ENCODE measurements around the gene VSTM5.

The VSTM5 gene

DNA sequence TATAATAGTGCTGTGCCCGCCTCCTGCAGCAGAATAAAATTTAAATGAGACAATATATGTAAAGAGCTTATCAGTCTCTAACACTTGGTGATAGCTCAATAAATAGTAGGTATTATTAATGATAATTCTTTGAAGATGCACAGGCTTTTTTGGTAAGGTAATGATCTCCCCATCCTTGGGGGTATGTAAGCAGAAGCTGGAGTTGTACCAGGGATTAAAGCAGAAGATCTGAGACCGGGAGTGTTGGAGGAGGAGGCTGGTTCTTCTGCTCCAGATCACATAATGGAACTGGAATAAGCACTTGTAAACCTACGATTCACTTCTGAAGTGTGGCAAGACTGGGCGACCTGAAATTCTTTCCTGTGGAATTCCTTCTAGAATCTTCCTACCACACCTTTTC is 8.4 kb downstream of the VSTM5 start:
- no peak for DNase-seq

DNA sequence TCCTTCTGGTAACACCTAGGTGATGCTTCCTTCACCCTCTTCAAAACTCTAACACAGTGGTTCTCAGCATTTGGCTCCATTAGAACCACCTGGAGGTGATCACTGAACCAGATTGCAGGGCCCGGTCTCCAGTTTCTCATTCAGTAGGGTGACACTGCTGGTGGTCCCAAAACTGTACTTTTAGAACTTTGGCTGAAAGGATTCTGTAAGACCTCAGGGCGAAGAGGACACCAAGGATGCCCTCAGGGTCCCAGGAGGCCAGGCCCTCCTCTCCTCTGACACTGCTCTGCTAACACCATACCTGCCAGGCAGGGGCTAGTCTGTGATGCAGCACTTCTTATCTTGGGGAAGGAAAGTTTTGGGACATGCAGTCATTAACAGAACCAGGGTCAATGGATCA is 9.0 kb downstream of the VSTM5 start:
- DNase-seq, result no peak

DNA sequence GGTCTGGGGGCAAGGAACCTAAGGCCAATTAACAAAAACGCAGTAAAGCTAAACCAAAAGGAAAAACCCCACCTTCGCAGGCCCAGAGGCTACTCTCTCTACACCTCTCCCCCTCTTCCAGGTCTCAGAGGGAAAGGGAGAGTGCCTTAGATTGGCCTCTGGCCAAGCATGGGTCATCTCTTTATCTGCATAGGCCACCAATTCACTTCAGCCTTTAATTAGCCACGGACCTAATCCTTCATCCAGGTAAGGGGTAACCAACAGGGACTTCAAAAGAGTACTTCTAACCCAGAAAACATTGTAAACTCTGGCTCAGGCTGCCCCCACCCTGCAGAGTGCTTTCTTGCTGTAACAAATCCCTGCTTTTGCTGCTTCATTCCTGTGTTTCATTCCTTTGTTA is 9.4 kb downstream of the VSTM5 start:
- DNase-seq, result no peak

DNA sequence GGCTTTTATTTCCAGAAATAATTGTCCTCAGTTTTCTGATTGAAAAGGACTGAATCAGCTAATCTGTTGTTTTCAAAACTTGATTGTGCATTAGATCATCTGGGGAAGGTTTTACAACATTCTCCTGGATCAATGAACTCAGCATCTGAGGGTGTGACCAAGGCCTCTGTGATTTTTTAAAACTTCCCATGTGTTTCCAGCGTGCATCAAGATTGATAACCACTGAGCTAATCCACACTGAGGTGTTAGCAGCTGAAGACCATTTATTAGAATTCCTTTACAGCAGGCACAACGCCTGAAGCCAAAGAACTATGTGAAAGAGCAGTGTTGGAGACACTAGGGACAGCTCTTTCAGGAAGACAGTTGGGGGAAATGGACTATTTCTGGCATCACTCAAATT is 10.2 kb downstream of the VSTM5 start:
- no peak for DNase-seq

DNA sequence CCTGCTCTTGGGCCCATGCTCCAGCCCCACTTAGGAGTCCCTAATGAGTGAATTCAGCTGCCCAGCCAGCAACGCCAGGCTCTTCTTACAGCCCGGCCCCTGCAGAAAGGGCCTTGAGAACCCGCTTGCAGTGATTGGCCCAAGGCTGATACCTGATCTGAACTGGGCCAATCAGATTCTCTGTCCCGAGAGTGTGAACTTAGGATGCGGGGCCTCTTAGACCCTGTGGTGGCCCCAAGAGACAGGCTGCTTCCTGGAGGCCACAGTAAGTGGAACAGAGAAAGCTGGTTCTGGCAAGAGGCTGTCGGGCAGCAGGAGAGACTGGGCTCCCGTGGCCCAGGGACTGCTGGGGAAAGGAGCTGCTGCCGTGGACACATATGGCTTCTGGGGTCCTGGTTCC is 11.5 kb downstream of the VSTM5 start:
- DNase-seq, result no peak

DNA sequence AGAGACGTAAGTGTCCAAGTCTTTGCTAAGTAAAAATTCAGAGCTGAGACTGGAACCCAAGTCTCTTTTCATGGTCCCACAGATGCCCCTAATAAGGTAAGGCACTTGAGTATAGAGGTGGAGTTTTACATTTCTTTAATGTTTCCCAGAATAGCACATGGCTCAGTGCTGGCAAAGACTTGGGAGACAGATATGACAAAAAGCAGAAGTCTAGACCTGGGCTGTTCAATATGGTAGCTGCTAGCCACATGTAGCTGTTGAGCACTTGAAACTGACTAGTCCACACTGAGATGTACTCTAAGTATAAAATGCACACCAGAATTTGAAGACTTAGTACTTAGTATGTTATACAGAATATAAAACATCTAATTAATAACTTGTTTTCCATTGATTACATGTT is 17.6 kb downstream of the VSTM5 start:
- no peak for DNase-seq

DNA sequence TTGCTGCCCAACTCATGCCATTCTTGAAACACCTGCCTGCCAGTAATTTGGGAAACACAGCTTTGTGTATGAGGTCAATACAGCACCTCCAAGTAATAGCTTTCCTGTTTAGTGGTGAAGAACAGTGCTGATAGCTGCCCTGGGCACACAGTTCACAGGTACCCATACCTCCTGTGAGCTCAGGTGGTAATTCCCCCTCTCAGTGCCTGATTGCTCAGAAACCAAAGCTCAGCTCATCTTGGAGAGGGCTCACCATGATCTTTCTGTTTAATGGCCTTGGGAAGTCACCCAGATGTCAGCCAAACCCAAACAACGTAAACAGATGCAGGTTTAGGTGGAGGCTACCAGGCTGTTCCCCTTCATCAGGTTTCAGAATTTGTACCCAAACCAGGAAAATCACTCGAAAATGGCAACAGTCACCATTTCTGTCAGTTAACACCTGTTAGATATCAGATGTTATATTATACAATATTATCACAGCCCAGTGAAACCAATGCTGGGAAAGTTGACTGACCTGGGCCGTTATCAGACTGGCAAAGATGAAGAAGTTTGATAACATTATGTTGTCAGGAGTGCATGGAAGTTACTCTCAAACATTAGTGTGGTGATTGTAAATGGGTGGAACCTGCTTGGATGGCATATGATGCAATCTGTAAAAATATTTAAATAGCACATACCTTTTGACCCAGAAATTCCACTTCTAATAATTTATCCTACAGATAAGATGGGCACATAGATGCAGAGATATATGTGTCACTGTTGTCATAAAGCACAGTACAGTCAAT is 18.9 kb downstream of the VSTM5 start:
- no peak for DNase-seq

DNA sequence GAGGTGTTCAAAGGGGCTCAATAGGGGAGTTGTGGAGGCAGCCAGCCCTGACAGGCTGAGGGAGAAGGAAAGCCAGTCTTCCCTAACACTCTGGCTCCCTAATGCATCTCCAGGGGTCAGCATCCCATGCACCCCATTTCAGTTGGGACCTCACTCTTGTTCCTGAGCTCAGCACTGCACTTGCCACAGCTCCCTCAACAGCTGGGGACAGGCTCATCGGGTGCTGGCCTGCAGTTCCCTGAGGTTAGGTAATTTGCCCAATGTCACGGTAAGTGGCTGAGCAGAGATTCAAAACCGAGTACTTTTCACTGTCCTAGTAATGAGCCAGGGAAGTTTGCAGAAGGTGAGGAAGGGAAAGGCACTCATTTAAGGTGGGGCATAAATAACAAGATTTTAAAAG is 20.8 kb downstream of the VSTM5 start:
- no peak for DNase-seq

DNA sequence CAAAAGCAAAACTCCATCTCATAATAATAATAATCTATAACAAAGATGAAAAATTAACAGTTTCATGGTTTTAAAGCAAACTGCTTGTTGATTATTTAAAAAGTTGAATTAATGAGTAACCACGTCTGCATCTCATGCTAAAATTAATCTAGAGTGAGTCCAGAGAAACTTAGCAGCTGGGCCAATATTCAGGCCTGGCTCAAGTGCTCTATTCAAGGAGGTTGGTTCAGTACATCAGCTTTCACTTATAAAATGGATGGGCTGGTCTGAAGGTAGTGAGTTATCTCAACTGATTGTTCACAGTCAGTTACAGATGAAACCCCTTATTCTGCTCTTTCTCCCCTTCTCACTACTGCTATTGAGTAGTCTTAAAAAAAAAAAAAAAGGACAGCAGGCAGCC is 23.1 kb downstream of the VSTM5 start:
- DNase-seq, result no peak

DNA sequence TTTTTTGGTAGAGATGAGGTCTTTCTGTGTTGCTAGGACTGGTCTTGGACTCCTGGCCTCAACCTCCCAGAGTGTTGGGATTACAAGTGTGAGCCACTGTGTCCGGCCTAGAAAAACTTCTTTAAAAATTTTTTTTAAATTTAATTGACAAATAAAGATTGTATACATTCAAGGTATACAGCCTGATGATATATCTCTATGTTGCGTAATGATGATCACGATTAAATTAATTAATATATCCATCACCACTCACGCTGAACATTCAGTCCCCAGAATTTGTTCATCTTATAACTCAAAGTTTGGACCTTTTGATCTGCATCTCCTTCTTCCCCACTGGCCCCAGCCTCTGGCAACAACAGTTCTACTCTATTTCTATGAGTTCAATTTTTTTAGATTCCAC is 27.2 kb downstream of the VSTM5 start:
- no peak for DNase-seq

DNA sequence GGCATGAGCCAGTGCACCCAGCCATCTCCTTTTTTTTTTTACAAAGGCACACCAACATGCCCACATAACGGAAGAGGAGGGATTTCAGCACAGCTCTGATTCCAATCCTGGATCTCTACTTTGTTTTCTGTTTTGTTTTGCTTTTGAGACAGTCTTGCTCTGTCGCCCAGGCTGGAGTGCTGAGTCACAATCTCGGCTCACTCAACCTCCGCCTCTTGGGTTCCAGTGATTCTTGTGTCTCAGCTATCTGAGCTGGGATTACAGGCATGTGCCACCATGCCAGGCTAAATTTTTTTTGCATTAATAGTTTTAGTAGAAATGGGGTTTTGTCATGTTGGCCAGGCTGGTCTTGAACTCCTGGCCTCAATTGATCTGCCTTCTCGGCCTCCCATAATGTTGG is 28.1 kb downstream of the VSTM5 start:
- no peak for DNase-seq

DNA sequence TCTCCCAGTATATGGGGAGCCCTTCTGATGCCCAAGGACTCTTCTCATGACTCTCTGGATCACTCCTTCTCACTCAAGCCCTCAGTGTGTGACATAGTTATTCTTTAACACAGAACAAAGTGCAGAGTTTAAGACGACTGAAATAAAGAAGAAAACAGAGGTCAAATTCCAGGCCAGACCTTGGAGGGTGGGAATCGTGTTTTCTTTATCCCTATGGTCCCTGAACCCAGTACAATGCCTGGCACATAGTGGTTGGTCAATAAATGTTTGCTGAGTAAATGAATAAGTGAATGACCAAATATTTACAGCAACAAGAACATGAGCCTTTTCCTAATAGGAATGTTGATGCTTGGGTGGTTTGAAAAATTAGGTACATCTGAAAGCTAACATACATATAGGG is 28.8 kb downstream of the VSTM5 start:
- DNase-seq, result no peak

DNA sequence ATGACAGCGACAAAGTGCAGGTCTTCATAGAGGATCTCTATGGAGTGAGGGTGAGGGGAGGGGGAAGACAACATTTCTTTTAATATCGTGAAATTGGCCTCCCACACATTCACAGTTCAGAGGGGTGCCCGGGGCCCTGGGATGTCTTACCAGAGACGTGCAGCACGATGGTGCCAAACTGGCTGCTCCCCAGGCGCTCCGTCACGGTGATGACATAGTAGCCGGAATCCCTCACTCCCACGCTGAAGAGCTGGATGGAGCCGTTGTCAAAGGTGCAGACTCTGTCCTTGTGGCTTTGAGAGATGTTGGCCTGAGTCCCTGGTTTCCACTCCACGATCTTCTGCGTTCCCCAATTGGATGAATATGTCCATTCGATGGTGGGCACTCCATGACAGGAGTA is 29.6 kb downstream of the VSTM5 start:
- DNase-seq, result no peak

DNA sequence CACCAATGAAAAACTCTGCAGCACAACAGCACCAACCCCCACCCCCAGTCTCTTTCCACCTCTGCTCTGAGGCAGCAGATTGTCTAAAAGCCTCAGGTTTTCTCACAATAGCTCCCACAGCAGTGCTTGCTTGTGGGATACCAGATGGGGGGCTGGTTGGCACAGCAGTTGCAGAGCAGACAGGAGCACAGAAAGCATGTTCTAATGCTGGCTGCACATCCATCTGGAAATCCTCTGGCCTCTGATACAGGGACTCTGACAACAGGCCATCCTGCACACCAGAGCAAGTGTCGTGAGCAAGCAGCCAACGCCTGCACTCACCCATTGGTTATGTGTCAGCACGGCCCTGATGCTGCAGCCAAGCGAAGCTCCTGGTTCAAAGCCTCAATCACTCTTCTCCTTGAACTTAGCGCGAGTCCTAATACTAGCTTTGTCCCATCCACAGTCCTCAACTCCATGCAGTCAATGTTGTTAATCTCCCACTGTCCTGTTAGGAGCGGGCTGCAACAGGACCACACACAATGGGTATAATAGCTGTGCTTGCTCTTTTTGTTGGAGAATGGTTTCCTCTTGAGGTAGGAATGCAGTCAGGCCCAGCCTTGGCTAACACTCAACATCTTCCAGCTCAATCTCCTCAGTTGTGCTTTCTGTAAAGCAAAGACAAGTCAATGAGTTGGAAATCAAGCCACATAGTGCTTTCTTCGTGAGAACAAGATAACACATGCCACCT is 30.3 kb downstream of the VSTM5 start:
- DNase-seq, result no peak

DNA sequence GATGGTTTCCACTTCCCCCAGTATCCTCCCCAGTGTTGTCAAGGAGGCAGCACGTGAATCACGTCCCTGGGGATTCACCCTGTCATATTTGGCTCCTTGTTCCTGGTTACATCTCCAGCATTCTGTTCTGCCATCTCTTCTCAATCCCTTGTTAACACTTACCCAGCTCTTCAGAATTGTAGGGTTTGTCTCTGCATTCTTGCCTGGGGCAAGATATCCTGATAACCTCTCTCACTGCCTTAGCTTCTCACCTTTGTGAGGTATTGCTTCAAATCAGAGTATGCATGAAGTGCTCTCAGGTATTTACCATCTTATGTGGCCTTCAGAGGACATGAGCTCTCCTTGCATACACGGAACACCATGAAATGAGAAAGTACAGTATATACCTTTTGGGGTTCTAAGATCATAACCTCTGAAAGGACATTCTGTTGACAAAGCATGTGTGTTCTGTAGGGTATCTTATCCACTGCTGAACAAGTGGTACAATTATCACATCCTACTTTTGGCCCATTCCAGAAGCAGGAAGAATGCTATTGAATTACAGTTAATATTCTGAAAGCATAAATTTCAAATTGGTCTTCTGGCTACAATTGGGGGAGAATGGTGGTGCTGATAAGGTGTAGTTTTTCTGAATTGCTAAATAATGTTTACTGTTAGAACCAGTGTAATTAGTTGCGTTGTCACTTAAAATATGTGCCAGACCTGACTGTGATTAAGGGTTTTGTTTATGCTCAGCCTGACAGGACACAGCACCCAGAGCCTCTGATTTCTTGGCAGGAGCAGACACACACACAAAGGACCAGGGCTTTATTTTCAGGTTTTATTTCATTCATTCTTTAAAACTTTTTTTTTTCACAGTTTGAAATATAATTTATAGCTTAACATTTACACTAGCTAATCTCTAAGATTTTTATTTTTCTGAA is 32.7 kb downstream of the VSTM5 start:
- DNase-seq, result no peak

DNA sequence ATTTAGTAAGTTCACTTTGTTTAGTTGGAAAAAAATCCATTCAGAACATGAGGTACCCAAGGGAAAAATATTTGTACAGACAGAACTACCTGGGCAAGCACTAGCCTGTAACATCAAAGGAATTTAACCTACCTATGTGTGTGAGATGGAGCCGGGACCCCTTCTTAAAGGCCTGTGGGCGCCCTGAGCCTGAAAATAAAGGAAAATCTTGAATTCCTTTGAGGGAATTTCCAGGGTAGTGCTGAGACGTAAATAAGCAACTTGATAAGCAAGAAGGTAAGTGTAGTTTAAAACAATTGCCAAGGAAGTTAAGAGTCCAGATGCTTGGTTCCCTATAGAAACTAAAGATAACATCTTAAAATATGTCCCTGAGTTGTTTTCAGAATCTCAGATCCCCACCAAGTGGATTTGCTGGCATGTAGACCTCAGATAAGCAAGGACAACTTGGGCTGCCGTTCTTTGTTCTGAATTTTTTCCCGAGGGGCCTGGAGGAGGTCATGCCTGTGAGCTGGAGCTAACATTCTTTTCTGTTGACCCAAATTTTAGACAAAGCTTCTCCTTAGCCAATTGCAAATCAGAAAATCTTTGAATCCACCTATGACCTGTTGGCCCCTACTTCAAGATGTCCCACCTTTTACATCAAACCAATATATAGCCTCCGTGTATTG is 35.3 kb downstream of the VSTM5 start:
- no peak for DNase-seq

DNA sequence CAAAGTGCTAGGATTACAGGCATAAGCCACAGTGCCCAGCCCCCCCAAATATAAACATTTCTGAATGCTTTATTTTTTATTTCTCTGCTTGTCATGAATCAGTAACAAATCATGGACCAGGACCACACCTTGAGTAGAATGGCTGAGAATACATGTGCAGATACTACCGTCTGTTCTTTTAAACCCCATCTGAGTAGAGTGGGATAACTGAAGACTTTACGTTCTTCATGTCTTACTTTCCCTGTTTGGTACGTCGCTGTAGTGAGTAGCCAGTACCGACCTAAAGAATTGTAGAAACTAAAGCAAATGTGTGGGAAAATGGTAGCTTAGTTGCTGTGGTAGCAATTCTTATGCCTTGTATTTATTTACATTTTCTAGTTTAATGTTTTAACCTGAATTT is 36.4 kb downstream of the VSTM5 start:
- no peak for DNase-seq

DNA sequence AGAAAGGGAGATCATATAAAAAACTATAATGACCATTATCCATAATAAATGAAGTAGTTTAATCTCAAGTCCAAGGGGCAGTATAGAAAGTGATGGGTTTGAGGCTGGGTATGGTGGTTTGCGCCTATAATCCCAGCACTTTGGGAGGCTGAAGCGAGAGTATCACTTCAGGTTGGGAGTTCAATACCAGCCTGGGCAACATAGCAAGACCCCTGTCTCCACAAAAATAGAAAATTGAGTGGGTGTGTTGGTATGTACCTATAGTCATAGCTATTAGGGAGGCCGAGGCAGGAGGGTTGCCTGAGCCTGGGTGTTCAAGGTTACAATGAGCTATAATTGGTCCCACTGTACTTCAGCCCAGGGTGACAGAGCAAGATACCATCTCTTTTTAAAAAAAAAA is 42.4 kb downstream of the VSTM5 start:
- DNase-seq, result no peak

DNA sequence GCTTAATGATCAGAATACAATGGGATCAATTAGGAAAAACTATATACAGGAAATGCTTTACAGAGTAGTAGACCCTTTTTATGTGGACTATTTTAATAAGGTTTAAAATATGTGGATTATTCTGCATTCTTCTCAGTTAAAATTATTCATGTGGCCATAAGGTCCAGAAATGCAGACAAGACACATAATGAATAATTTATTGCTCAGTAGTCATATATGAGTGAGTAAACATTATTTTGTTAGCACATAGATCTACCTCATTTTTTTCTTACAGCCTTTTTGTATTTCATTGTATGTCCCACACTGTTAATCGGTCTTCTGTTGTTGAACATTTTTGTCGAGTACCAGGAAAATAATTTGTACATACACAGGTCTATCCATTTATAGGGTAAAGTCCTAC is 45.5 kb downstream of the VSTM5 start:
- no peak for DNase-seq

DNA sequence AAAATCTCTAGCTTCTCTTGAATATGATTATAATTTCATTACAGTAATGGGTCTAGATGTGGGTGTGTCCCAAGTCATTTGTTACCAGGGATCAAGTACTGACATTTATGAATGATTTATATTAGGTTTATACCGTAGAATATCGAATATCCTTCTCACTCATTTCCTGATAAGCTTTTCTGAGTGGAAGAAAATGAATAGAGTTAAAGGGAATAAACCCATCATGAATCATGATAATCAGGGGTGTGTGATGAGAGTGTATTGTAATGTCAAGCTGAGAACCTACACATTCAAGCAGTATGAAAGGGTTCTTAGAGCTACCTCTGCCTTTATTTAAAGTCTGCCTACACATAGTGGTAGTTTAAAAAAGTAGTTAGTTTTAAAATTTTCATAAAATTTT is 49.1 kb downstream of the VSTM5 start:
- DNase-seq, result no peak

DNA sequence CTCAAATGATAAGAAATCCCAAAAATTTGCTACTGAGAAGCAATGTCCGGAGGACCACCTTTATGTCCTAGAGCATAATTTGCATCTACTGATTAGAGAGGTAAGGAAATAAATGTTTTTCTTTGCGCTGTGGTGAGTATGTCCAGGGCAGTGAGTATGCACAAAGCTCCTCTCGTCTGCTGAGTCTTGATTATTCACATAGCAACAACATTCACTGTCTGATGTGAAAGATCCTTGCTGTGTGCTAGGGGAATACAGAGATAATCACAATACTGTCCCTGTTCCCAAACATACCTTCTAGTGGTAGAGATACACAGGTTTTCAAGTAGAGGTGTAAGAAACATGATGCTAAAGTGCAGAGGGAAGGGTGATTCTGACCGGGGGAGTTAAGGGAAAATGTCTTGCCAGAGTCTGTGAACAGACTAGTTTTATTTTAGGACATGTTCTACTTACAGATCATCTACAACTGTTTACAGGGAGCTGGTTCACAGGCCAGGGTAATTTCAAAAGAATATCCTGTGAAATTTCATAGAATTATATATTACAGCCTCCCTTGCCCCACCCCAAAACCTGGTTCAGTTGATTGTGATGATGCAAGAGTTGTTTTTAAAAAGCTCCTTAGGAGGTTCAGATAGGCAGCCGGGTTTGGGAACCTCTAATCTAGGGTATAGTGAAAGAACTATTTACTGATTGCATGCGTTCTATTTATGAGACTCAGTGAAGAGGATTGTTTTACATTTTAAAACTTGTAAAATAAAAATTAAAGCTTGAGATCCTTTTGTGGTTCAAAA is 53.8 kb downstream of the VSTM5 start:
- DNase-seq, result no peak

DNA sequence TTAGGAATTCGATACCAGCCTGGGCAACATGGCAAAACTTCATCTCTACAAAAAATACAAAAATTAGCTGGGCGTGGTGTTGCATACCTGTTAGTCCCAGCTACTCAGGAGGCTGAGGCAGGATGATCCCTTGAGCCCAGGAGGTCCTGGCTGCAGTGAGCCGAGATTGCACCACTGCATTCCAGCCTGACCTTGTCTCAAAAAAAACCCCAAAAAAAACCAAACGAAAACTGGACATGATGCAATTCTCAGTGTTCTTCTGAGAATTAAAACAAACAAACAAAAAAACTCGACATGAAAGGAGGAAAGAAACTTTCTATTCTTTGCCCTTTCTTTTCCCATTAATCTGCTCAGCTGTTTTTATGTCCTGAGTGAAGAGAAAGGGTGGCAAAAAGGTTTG is 58.9 kb downstream of the VSTM5 start:
- no peak for DNase-seq

All from cortex of kidney (tissue), 1 donor.